GM06990 (cell line): Measurements from ENCODE around the gene FUNDC2.

ENCODE experiments used
- DNase-seq: peaks from one replicate; pipeline ENCODE4 v3.0.0-alpha.2; 2011; ENCODE audit not compliant: insufficient read length; ENCODE audit errors: extremely low read depth
- H3K27me3 ChIP-seq: replicated peaks from 2 replicates; pipeline ENCODE4 v1.6.0; 2011; ENCODE audit warnings: low read length; ENCODE audit not compliant: control insufficient read depth, insufficient read depth
- H3K36me3 ChIP-seq: 2 replicates; pipeline ENCODE4 v1.5.1; 2011; ENCODE audit warnings: low read length; ENCODE audit not compliant: control insufficient read depth, insufficient read depth
- H3K4me3 ChIP-seq: replicated peaks from 2 replicates; pipeline ENCODE4 v1.5.1; 2011; ENCODE audit warnings: low read depth, mild to moderate bottlenecking, control low read depth, low read length
- TF ChIP-seq, protein P1 (sequence below): IDR thresholded peaks from 2 replicates; pipeline ENCODE4 v1.5.1; 2011; ENCODE audit warnings: low read length, control low read depth, mild to moderate bottlenecking, inconsistent platforms; ENCODE audit not compliant: insufficient read depth, poor library complexity, severe bottlenecking

FUNDC2 gene

DNA sequence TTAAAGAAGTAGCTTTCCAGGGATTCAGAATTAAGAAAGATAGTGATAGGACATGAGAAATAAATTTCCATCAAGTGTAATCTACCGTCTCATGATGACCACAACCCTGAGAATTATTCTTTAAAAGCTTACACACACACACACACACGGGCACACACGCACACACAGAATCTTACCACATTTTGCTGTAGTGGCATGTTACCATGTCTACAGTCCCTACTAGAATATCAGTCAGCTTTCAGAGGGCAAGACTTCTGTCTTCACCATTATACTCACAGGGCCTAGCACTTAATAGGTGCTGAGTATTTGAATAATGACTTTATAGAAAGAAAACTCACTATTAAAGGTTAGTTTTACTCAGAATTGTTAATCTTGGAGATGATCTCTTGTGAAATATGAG lies 28.9 kb downstream of the FUNDC2 start:
- Histone ChIP-seq H3K36me3 (no peaks in the 10 kb centered on the region; the same call in 1 of the 2 replicates), H3K27me3 (no peaks in the 10 kb centered on the region), H3K4me3 (no peak overlapping the region)
- no peak for DNase-seq
- TF ChIP-seq, protein P1, sequence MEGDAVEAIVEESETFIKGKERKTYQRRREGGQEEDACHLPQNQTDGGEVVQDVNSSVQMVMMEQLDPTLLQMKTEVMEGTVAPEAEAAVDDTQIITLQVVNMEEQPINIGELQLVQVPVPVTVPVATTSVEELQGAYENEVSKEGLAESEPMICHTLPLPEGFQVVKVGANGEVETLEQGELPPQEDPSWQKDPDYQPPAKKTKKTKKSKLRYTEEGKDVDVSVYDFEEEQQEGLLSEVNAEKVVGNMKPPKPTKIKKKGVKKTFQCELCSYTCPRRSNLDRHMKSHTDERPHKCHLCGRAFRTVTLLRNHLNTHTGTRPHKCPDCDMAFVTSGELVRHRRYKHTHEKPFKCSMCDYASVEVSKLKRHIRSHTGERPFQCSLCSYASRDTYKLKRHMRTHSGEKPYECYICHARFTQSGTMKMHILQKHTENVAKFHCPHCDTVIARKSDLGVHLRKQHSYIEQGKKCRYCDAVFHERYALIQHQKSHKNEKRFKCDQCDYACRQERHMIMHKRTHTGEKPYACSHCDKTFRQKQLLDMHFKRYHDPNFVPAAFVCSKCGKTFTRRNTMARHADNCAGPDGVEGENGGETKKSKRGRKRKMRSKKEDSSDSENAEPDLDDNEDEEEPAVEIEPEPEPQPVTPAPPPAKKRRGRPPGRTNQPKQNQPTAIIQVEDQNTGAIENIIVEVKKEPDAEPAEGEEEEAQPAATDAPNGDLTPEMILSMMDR = no peak

DNA sequence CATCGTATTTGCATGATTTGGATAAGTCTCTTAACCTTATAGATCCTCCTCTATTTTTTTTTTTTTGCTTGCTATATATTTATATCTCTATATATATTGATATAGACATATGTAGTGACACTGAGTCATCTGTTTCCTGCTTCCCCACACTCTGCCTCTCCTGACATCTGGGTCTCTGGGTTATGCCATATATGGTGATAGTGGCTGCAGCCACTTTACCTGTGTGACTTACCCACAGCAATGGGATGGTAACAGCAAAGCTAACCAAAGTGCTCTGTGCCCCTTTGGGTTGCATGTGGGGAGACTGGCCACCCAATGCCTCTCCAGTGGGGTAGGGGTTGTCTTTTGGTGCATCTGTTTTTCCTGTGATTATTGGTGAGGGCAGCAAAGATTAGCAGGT lies 29.8 kb downstream of the FUNDC2 start:
- H3K27me3 ChIP-seq = no peaks in the 10 kb centered on the region

DNA sequence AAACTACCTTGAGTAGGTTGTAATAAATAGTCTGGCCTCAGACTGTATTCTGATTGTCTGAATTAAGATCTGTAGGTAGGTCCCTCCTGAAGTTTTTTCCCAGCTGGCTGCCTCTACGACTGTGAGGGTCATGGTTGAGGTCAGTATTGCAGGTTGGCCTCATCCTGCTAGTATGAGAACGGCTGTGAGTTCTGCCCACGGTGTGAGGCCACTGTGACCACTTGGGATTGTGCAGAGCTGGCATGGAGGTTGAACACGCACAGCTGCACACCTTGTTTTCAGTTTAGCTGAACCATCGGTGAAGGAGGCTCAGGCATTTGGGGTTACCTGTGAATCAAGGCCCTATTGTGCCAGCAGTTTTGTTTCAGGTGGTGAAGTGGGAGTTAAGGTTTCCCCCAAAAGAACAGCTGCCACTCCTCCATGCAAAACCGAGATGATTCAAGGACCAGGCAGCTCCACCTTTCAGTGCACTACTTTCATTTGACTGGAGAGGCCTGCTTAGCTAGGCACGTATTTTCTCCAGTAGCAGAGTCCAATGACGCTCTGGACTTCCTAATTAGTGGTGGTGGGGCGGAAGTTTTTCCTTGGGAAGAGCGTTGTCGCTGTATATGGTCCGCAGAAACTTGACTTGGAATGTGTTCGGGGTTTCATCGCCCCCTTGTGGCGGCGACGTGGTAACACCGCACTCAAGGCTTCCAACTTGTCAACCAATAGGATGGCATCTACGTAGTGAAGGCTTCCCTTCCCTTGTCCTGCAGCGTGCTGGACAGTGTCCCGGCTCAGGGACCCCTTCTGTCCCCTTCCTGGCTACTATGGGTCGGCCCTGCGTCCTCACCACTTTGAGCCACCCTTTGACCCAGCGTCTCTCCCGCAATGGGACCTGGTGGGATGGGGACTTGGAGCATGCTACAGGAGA lies 30.5 kb downstream of the FUNDC2 start:
- H3K27me3 ChIP-seq = no peaks in the 10 kb centered on the region
- H3K36me3 ChIP-seq = no peaks in the 10 kb centered on the region; the same call in 1 of the 2 replicates
- peak; percentile 50 for DNase-seq
- TF ChIP-seq, protein P1 = peak; percentile 80
- H3K4me3 ChIP-seq = peak overlapping the region; percentile 29

More for the DNA sequence above, 29.8 kb downstream of the FUNDC2 start:
- Histone ChIP-seq H3K4me3 (no peak overlapping the region), H3K36me3 (no peaks in the 10 kb centered on the region; the same call in 1 of the 2 replicates)
- DNase-seq = no peak
- TF ChIP-seq, protein P1 = no peak

DNA sequence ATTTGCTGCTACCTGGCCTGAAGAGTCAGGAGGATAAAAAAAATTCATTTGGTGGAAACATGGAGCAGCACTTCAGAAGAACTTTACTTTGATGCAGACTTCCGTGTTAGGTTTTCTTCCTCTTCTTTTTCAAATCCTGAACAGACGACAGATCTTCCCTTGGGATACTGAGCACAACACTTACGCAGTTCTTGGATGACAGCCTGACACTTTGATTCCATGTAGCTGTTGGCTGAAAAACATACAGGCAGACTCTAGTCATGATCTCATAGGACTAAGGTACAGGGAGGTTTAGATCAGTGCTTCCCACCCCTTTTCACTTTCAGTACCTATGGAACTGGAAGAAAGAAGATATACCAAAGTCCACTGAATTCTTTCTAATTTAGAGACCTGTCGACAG lies 35.1 kb downstream of the FUNDC2 start:
- no peak for DNase-seq
- Histone ChIP-seq H3K27me3 (no peaks in the 10 kb centered on the region), H3K36me3 (no peaks in the 10 kb centered on the region; the same call in 1 of the 2 replicates), H3K4me3 (no peak overlapping the region)
- TF ChIP-seq, protein P1 = no peak

DNA sequence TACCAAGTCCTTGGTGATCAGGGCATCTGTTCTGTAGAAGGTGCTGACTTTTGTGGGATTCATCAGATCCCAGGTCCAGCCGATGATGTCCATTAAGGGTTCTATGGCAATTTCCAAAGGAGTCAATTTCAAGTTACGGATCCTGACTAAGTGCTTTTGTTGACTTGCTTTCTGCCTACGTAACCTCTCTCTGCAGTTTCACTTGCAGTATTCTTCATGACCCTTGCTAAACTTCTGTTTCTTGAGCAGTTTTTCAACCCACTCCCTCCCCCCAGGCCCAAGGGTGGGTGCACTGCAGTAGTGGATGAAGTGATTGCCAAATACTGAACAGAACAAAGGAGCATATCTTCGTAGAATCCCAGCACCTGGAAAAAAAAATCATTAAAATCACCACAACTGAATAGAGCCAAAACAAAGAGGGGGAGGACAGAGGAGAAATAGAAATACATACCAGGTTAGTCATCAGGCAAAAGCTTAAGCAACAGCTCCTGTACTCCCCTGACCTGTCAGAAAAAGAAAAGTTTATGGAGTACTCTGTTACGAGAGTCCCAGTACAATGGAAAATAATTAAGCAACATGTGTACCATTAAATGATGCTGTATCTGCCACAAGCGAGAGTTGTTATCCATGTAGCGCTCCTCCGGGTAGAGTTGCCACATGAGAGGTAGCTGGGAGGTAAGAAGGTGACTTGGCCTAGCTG lies 38.5 kb downstream of the FUNDC2 start:
- no peak for DNase-seq
- H3K27me3 ChIP-seq = no peaks in the 10 kb centered on the region
- no peaks in the 10 kb centered on the region; the same call in 1 of the 2 replicates for H3K36me3 ChIP-seq
- H3K4me3 ChIP-seq = no peak overlapping the region
- TF ChIP-seq, protein P1 = no peak
